Choroid plexus epithelial cell (primary cell): ENCODE data around the gene DPPA2.
A peak's percentile ranks its signal among the peaks of the same experiment; 100 is the strongest.

ENCODE experiments used
- DNase-seq: peaks from one replicate; pipeline ENCODE4 v3.0.0-alpha.2; 2010; ENCODE audit warnings: low read depth
- H3K4me3 ChIP-seq: 2 replicates; pipeline ENCODE4 v1.5.1; 2011; ENCODE audit warnings: low read depth, mild to moderate bottlenecking, control low read depth, low read length, moderate library complexity
- TF ChIP-seq, protein P1 (sequence below): conservative IDR thresholded peaks from 2 replicates; pipeline ENCODE4 v1.5.1; 2011; ENCODE audit warnings: low read depth, mild to moderate bottlenecking, control low read depth, inconsistent platforms, low read length, moderate library complexity

Gene DPPA2

DNA sequence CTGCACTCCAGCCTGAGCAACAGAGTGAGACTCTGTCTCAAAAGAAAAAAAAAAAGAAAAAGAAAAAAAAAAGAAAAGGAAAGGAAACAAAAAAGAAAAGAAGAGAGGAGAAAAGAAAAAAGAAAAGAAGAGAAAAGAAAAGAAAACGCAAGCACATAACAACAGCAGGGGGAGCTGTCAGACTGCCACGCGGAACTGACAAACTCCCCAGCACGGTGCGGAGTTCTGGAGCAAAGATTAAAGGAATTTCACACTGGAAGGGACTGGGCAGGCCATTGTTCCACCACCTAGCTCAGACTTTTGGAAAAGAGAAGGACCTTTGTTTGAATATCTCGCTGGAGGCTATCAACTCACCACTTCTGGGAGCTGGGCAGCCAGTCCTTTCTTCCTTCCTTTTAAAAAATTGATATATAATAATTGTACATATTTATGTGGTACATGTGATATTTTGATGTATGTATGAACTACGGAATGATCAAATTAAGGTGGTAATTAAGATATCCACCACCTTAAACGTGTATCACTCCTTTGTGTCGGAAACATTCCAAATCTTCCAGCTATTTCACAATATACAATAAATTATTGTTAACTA, 40.5 kb downstream of the DPPA2 start:
- TF ChIP-seq, protein P1, sequence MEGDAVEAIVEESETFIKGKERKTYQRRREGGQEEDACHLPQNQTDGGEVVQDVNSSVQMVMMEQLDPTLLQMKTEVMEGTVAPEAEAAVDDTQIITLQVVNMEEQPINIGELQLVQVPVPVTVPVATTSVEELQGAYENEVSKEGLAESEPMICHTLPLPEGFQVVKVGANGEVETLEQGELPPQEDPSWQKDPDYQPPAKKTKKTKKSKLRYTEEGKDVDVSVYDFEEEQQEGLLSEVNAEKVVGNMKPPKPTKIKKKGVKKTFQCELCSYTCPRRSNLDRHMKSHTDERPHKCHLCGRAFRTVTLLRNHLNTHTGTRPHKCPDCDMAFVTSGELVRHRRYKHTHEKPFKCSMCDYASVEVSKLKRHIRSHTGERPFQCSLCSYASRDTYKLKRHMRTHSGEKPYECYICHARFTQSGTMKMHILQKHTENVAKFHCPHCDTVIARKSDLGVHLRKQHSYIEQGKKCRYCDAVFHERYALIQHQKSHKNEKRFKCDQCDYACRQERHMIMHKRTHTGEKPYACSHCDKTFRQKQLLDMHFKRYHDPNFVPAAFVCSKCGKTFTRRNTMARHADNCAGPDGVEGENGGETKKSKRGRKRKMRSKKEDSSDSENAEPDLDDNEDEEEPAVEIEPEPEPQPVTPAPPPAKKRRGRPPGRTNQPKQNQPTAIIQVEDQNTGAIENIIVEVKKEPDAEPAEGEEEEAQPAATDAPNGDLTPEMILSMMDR, result peak; percentile 89
- peak; percentile 77 for DNase-seq

DNA sequence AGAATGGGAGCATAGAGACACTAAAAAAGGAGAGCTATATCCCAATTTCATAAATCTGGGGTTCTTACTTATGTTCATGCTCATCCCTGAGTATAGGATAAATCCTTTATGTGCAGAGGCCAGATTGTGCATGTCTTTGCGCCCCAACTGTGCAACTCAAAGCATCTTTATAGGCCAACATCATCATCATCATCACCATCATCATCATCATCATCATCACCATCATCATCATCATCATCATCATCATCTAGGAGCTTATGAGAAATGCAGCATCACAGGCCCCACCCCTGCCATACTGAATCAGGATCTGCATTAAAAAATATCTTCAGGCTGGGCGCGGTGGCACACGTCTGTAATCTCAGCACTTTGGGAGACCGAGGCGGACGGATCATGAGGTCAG, 45.5 kb downstream of the DPPA2 start:
- DNase-seq, result no peak
- H3K4me3 ChIP-seq, result no peak overlapping the region
- TF ChIP-seq, protein P1, result no peak

More for the DNA sequence above, 40.5 kb downstream of the DPPA2 start:
- H3K4me3 ChIP-seq, result no peak overlapping the region

DNA sequence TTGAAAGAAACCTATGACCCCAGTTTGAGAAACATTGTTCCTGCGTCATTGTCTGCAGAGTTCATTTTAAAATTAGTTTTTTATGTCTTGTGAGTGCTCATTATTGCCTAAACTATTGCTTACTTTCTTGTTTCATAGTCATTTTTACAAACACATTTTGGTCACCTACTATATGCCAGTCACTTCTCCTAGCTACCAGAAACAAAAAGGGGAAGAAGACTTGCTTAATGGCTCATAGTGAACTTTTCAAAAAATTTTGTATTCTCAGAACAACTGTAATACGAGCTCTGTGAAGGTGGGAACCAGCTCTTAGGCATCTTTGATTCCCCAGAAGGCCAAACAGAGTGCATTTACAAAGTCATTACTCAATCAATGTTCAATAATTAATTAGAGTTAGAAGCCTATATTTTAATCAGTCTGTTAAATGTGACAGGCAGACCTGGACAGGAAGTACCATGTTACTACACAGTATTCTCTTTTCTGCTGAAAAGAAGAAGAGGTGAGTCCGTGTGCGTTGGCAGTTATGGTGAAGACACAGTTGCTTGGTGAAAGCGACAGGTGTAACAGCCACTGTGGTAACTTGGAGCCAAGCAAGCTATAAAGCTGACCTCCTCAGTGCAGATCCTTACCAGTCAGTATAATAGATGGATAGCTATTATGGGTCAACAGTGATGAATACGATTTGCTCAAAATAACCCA, 46.6 kb downstream of the DPPA2 start:
- no peak overlapping the region for H3K4me3 ChIP-seq
- DNase-seq, result no peak
- TF ChIP-seq, protein P1, result no peak

DNA sequence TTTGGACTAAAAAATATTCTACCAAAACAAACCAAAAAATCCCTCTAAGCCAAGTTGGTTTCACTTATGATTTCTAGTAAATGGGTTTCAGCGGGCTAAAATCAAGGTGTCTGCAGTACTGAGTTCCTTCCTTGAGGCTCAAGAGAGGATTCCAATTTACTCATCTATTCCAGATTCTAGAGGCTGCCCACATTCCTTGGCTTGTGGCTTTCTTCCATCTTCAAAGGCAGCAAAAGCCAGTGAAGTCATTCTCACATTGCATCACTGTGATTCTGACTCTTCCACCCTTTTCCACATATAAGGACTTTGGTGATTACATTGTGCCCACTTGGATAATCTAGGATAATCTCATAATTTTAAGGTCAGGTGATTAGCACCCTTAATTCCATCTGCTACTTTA, 48.1 kb downstream of the DPPA2 start:
- TF ChIP-seq, protein P1, result no peak
- DNase-seq, result peak; percentile 5
- H3K4me3 ChIP-seq, result no peak overlapping the region

DNA sequence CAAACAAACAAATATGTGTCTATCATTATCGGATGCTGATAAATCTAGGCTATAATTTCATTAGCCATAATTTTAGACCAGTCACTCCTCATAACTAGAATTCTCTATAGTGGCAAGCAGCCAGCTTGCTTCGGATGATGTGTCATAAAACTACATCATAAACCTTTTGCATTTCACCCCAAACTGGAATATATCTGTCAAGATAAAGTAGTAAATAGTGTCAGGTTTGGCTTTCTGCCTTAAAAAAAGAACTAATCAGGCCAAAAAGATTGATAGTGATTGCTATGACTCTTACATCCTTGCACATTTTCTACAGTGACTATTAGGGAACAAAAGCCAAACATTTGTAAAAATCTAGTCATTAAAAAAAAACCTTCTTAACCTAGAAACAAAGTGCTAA, 51.0 kb downstream of the DPPA2 start:
- TF ChIP-seq, protein P1, result no peak
- no peak overlapping the region for H3K4me3 ChIP-seq
- DNase-seq, result peak; percentile 34

DNA sequence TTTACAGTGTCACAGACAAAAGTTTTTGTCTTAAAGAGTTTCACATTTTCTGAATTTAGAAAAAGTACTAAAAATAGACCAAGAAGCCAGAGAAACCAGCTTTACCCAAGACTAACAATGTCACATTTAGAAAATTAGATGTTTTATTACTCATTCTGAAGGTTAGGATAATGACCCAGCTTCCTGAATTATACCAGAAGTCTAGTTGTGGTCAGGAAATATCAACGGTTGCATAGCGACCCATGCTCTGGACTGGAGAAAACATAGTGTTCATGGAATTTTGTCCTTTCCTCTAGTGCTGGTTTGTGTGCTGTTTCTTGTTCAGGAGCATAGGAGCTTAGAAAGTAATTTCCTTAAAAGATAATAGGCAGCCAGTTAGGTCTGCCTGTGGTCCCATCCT, 59.0 kb downstream of the DPPA2 start:
- peak; percentile 94 for DNase-seq
- H3K4me3 ChIP-seq, result no peak overlapping the region
- TF ChIP-seq, protein P1, result no peak

DNA sequence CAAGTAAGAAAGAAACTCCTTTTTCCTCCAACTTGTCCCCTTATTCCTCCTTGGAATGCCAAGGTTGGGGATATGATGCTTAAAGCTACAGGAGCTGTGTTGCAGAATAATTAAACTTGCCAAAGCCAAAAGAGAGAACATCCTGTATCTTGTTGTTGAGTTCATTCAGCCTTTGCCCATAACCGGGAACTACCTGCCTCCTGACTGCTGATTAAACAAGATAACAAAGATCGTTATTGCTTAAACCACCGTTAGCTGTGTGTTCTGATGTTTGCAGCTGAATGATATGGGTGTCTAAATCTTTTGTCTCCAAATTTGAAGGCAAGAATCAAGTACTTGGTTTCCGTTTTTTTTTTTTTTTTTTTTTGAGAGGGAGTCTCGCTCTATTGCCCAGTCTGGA, 61.5 kb downstream of the DPPA2 start:
- no peak overlapping the region for H3K4me3 ChIP-seq
- DNase-seq, result no peak
- TF ChIP-seq, protein P1, result no peak
